GM18858 (cell line): ENCODE results near the gene UVRAG.

Experiments
- ATAC-seq: cut with Tn5 transposase; IDR thresholded peaks from one replicate; pipeline ENCODE4 v1.9.1; 2021; ENCODE audit not compliant: unreplicated experiment

The UVRAG gene

GRCh38 chr11:76179147-76179546, 364.1 kb downstream of the UVRAG start:
- ATAC-seq, result no peak

GRCh38 chr11:76181371-76181770, 366.4 kb downstream of the UVRAG start:
- ATAC-seq, result no peak

GRCh38 chr11:76184551-76184993, 369.6 kb downstream of the UVRAG start:
- no peak for ATAC-seq

GRCh38 chr11:76185511-76185910, 370.5 kb downstream of the UVRAG start:
- ATAC-seq, result no peak

- no peak for ATAC-seq
Observed at GRCh38 chr11:76185931-76186401, 371.0 kb downstream of the UVRAG start.

GRCh38 chr11:76186776-76187279, 371.8 kb downstream of the UVRAG start:
- ATAC-seq, result no peak

GRCh38 chr11:76188873-76189272, 373.9 kb downstream of the UVRAG start:
- ATAC-seq, result no peak

GRCh38 chr11:76189682-76190081, 374.7 kb downstream of the UVRAG start:
- no peak for ATAC-seq

- ATAC-seq, result no peak
Observed at GRCh38 chr11:76190376-76190775, 375.4 kb downstream of the UVRAG start.
